ENCODE data around the gene CDC42BPB.

CDC42BPB gene

DNA sequence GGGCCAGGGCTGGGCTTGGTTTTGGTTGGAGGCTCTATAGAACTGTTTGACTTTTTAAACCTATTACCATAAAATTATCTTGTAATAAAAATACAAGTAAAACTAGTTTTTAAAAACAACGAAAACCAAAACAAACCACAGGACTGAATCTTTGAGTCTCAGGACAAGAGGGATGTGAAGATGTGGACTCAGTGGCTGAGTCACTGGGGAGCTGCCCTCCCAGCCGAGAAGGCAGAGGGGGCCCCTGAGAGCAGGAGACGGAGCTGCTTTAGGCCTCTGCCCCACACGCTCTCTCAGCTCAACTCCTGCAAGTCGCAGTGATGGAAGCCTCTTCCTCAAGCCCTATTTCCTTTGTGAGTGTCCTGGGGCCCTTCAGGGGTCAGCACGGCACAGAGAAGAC is 59.0 kb downstream of the CDC42BPB start:
- Histone ChIP-seq H3K36me3 (replicated peaks; ENCODE audit: insufficient read depth, low read length) (no peaks in the 10 kb centered on the region), H3K27ac (ENCODE audit: low read length) (no peak overlapping the region), H3K9me2 (replicated peaks; ENCODE audit: insufficient read depth, low read length) (no peaks in the 10 kb centered on the region), H3K27me3 (replicated peaks; ENCODE audit: insufficient read depth, low read length) (no peaks in the 10 kb centered on the region), H3K4me1 (ENCODE audit: low read length) (no peaks in the 10 kb centered on the region), H3F3A (ENCODE audit: insufficient read depth, low read length) (no peaks in the 10 kb centered on the region), H3K79me2 (ENCODE audit: low read length) (no peaks in the 10 kb centered on the region), H3K9me3 (replicated peaks; ENCODE audit: insufficient read depth, low read length) (no peaks in the 10 kb centered on the region), H2AFZ (ENCODE audit: low read length) (no peak overlapping the region), H3K9ac (ENCODE audit: low read length) (no peak overlapping the region), H3K4me3 (ENCODE audit: low read length) (no peak overlapping the region), H4K20me1 (ENCODE audit: insufficient read depth, low read length) (no peaks in the 10 kb centered on the region), H3K4me2 (ENCODE audit: low read depth, low read length) (no peak overlapping the region)
- TF ChIP-seq EZH2phosphoT487 (IDR thresholded peaks at IDR 0.05; ENCODE audit: low read length), result no peak
- TF ChIP-seq EZH2 (optimal IDR thresholded peaks at IDR 0.05; ENCODE audit: low read depth, low read length), result no peak
- TF ChIP-seq, protein P1, sequence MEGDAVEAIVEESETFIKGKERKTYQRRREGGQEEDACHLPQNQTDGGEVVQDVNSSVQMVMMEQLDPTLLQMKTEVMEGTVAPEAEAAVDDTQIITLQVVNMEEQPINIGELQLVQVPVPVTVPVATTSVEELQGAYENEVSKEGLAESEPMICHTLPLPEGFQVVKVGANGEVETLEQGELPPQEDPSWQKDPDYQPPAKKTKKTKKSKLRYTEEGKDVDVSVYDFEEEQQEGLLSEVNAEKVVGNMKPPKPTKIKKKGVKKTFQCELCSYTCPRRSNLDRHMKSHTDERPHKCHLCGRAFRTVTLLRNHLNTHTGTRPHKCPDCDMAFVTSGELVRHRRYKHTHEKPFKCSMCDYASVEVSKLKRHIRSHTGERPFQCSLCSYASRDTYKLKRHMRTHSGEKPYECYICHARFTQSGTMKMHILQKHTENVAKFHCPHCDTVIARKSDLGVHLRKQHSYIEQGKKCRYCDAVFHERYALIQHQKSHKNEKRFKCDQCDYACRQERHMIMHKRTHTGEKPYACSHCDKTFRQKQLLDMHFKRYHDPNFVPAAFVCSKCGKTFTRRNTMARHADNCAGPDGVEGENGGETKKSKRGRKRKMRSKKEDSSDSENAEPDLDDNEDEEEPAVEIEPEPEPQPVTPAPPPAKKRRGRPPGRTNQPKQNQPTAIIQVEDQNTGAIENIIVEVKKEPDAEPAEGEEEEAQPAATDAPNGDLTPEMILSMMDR (IDR thresholded peaks at IDR 0.05; ENCODE audit: low read length), result no peak
- DNase-seq, result no peak

GRCh38 chr14:102996941-102997340 is 60.4 kb downstream of the CDC42BPB start:
- Histone ChIP-seq H3K36me3 (replicated peaks; ENCODE audit: insufficient read depth, low read length) (no peaks in the 10 kb centered on the region), H3K79me2 (ENCODE audit: low read length) (no peaks in the 10 kb centered on the region), H3K9me3 (replicated peaks; ENCODE audit: insufficient read depth, low read length) (no peaks in the 10 kb centered on the region), H3K27ac (ENCODE audit: low read length) (no peak overlapping the region), H3K4me2 (ENCODE audit: low read depth, low read length) (no peak overlapping the region), H4K20me1 (ENCODE audit: insufficient read depth, low read length) (no peaks in the 10 kb centered on the region), H3K4me3 (ENCODE audit: low read length) (no peak overlapping the region), H3K4me1 (ENCODE audit: low read length) (no peaks in the 10 kb centered on the region), H3K27me3 (replicated peaks; ENCODE audit: insufficient read depth, low read length) (no peaks in the 10 kb centered on the region), H3F3A (ENCODE audit: insufficient read depth, low read length) (no peaks in the 10 kb centered on the region), H3K9ac (ENCODE audit: low read length) (no peak overlapping the region), H3K9me2 (replicated peaks; ENCODE audit: insufficient read depth, low read length) (no peaks in the 10 kb centered on the region), H2AFZ (ENCODE audit: low read length) (no peak overlapping the region)
- no peak for DNase-seq
- TF ChIP-seq EZH2 (optimal IDR thresholded peaks at IDR 0.05; ENCODE audit: low read depth, low read length), result no peak
- TF ChIP-seq, protein P1 (IDR thresholded peaks at IDR 0.05; ENCODE audit: low read length), result no peak
- no peak for TF ChIP-seq EZH2phosphoT487 (IDR thresholded peaks at IDR 0.05; ENCODE audit: low read length)

- Histone ChIP-seq H4K20me1 (ENCODE audit: insufficient read depth, low read length) (no peaks in the 10 kb centered on the region), H3F3A (ENCODE audit: insufficient read depth, low read length) (no peaks in the 10 kb centered on the region), H3K4me3 (ENCODE audit: low read length) (no peak overlapping the region), H3K4me2 (ENCODE audit: low read depth, low read length) (no peak overlapping the region), H3K9me3 (replicated peaks; ENCODE audit: insufficient read depth, low read length) (no peaks in the 10 kb centered on the region), H2AFZ (ENCODE audit: low read length) (no peak overlapping the region), H3K27me3 (replicated peaks; ENCODE audit: insufficient read depth, low read length) (no peaks in the 10 kb centered on the region), H3K9ac (ENCODE audit: low read length) (no peak overlapping the region), H3K36me3 (replicated peaks; ENCODE audit: insufficient read depth, low read length) (no peaks in the 10 kb centered on the region), H3K79me2 (ENCODE audit: low read length) (no peaks in the 10 kb centered on the region), H3K4me1 (ENCODE audit: low read length) (no peaks in the 10 kb centered on the region), H3K27ac (ENCODE audit: low read length) (no peak overlapping the region), H3K9me2 (replicated peaks; ENCODE audit: insufficient read depth, low read length) (no peaks in the 10 kb centered on the region)
- no peak for DNase-seq
- TF ChIP-seq EZH2phosphoT487 (IDR thresholded peaks at IDR 0.05; ENCODE audit: low read length), result no peak
- TF ChIP-seq, protein P1 (IDR thresholded peaks at IDR 0.05; ENCODE audit: low read length), result no peak
These were observed 62.7 kb downstream of the CDC42BPB start for GRCh38 chr14:102994689-102995088.
